Measurements from ENCODE around the gene TINAG. TPM values are rescaled to one million over a fixed set of nuclear protein-coding genes. Genes with fewer than 3 reads are reported as not detected.

TINAG gene
- total RNA-seq, 1 experiment from 2014 or later: not detected

- Histone ChIP-seq H3K27me3 (ENCODE audit: low read length) (no peaks in the 10 kb centered on the region), H3K4me1 (ENCODE audit: insufficient read depth, low read length) (no peaks in the 10 kb centered on the region), H3K36me3 (ENCODE audit: low read depth, low read length) (no peaks in the 10 kb centered on the region), H3K27ac (ENCODE audit: low read length) (no peak overlapping the region), H3K4me2 (ENCODE audit: low read length) (no peak overlapping the region), H4K20me1 (ENCODE audit: low read length) (no peaks in the 10 kb centered on the region), H3K9ac (ENCODE audit: low read length) (no peak overlapping the region), H3K9me3 (ENCODE audit: low read length) (no peaks in the 10 kb centered on the region), H3K9me2 (replicated peaks; ENCODE audit: low read length) (no peaks in the 10 kb centered on the region), H3K79me2 (ENCODE audit: low read length) (no peaks in the 10 kb centered on the region), H3F3A (ENCODE audit: low read length, unreplicated experiment) (no peaks in the 10 kb centered on the region), H2AFZ (ENCODE audit: low read length) (no peak overlapping the region), H3K4me3 (ENCODE audit: low read length) (no peak overlapping the region)
- DNase-seq (no peak), ATAC-seq (no peak)
- intact Hi-C loops (cut with micrococcal nuclease): no loop called here
- POLR2A ChIA-PET (ENCODE audit: unreplicated experiment): no interaction called here
- TF ChIP-seq EZH2phosphoT487 (IDR thresholded peaks at IDR 0.05; ENCODE audit: borderline replicate concordance, low read length) (no peak), EZH2 (IDR thresholded peaks at IDR 0.05; ENCODE audit: low read length, unreplicated experiment) (no peak)
- TF ChIP-seq, protein P1, sequence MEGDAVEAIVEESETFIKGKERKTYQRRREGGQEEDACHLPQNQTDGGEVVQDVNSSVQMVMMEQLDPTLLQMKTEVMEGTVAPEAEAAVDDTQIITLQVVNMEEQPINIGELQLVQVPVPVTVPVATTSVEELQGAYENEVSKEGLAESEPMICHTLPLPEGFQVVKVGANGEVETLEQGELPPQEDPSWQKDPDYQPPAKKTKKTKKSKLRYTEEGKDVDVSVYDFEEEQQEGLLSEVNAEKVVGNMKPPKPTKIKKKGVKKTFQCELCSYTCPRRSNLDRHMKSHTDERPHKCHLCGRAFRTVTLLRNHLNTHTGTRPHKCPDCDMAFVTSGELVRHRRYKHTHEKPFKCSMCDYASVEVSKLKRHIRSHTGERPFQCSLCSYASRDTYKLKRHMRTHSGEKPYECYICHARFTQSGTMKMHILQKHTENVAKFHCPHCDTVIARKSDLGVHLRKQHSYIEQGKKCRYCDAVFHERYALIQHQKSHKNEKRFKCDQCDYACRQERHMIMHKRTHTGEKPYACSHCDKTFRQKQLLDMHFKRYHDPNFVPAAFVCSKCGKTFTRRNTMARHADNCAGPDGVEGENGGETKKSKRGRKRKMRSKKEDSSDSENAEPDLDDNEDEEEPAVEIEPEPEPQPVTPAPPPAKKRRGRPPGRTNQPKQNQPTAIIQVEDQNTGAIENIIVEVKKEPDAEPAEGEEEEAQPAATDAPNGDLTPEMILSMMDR (conservative IDR thresholded peaks at IDR 0.05; ENCODE audit: low read depth, low read length): no peak
- CTCF ChIA-PET: no interaction called here
- no TSS peak for BruUV-seq (replicated peaks)
These were observed 96.5 kb downstream of the TINAG start for GRCh38 chr6:54404791-54405190.

DNA sequence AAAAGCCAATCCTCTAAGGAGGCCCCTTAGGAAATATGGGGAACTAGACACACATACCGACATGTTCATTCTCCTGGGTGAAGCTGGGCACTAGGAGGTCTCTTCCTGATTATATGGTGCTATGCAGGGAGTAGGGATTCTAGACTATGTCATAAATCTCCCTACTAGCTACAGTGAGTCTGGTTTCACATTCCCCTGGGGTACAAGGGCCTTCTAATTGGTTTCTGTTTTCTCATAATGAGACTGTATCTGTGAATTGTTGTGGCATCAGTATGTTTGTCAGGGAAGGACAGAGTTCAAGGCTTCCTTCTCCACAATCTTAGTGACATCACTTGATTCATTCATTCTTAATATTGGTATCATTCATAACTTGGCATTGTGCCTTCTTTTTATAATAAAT, 103.5 kb downstream of the TINAG start:
- DNase-seq: no peak
- Histone ChIP-seq H3F3A (ENCODE audit: low read length, unreplicated experiment) (no peaks in the 10 kb centered on the region), H3K9me2 (replicated peaks; ENCODE audit: low read length) (no peaks in the 10 kb centered on the region), H3K9ac (ENCODE audit: low read length) (no peak overlapping the region), H4K20me1 (ENCODE audit: low read length) (no peaks in the 10 kb centered on the region), H3K4me1 (ENCODE audit: insufficient read depth, low read length) (no peaks in the 10 kb centered on the region), H3K9me3 (ENCODE audit: low read length) (no peaks in the 10 kb centered on the region), H3K4me3 (ENCODE audit: low read length) (no peak overlapping the region), H2AFZ (ENCODE audit: low read length) (no peak overlapping the region), H3K27ac (ENCODE audit: low read length) (no peak overlapping the region), H3K79me2 (ENCODE audit: low read length) (no peaks in the 10 kb centered on the region), H3K4me2 (ENCODE audit: low read length) (no peak overlapping the region), H3K27me3 (ENCODE audit: low read length) (no peaks in the 10 kb centered on the region), H3K36me3 (ENCODE audit: low read depth, low read length) (no peaks in the 10 kb centered on the region)
- TF ChIP-seq EZH2 (IDR thresholded peaks at IDR 0.05; ENCODE audit: low read length, unreplicated experiment) (no peak), EZH2phosphoT487 (IDR thresholded peaks at IDR 0.05; ENCODE audit: borderline replicate concordance, low read length) (no peak)
- TF ChIP-seq, protein P1 (conservative IDR thresholded peaks at IDR 0.05; ENCODE audit: low read depth, low read length): no peak
- no peak for ATAC-seq
- CTCF ChIA-PET: no interaction called here
- no TSS peak for BruUV-seq (replicated peaks)
- POLR2A ChIA-PET (ENCODE audit: unreplicated experiment): no interaction called here
- intact Hi-C loops (cut with micrococcal nuclease): no loop called here

DNA sequence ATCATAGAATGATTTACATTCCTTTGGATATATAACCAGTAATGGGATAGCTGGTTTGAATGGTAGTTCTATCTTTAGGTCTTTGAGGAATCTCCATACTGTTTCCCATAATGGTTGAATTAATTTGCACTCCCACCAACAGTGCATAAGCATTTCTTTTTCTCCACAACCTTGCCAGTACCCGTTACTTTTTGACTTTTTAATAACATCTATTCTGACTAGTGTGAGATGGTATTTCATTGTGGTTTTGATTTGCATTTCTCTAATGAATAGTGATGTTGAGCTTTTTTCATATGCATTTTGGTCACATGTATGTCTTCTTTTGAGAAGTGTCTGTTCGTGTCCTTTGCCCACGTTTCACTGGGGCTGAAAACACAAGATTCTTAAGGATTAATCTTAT, 107.3 kb downstream of the TINAG start:
- H3K79me2 ChIP-seq (ENCODE audit: low read length): no peaks in the 10 kb centered on the region
- H3K4me3 ChIP-seq (ENCODE audit: low read length): no peak overlapping the region
- BruUV-seq (replicated peaks): no TSS peak
- ChIA-PET CTCF (no interaction called here), POLR2A (ENCODE audit: unreplicated experiment) (no interaction called here)
- peaks cover 11% of the 10 kb centered on the region for H3K4me1 ChIP-seq (ENCODE audit: insufficient read depth, low read length)
- no peak overlapping the region for H3K27ac ChIP-seq (ENCODE audit: low read length)
- H3K27me3 ChIP-seq (ENCODE audit: low read length): no peaks in the 10 kb centered on the region
- H3K9me3 ChIP-seq (ENCODE audit: low read length): no peaks in the 10 kb centered on the region
- no peak for TF ChIP-seq EZH2phosphoT487 (IDR thresholded peaks at IDR 0.05; ENCODE audit: borderline replicate concordance, low read length)
- TF ChIP-seq, protein P1 (conservative IDR thresholded peaks at IDR 0.05; ENCODE audit: low read depth, low read length): no peak
- no peak for TF ChIP-seq EZH2 (IDR thresholded peaks at IDR 0.05; ENCODE audit: low read length, unreplicated experiment)
- no peaks in the 10 kb centered on the region for H3K36me3 ChIP-seq (ENCODE audit: low read depth, low read length)
- no peak overlapping the region for H3K9ac ChIP-seq (ENCODE audit: low read length)
- H3K9me2 ChIP-seq (replicated peaks; ENCODE audit: low read length): no peaks in the 10 kb centered on the region
- H2AFZ ChIP-seq (ENCODE audit: low read length): no peak overlapping the region
- H4K20me1 ChIP-seq (ENCODE audit: low read length): no peaks in the 10 kb centered on the region
- no peak overlapping the region for H3K4me2 ChIP-seq (ENCODE audit: low read length)
- H3F3A ChIP-seq (ENCODE audit: low read length, unreplicated experiment): no peaks in the 10 kb centered on the region
- ATAC-seq (no peak), DNase-seq (no peak)
- intact Hi-C loops (cut with micrococcal nuclease): no loop called here

Measured in PC-3 (cell line).